Karpas-422 (cell line): Measurements from ENCODE around the gene PCDH15. TPM values are rescaled to one million over a fixed set of nuclear protein-coding genes. Genes with fewer than 3 reads are reported as not detected.

Experiments used
- DNase-seq: peaks from one replicate; pipeline ENCODE4 v3.0.0-alpha.2; 2015
- H2AFZ ChIP-seq: fragments of 200-600 bp; sonication (generic); 2 replicates; pipeline ENCODE4 v1.6.1; 2014; ENCODE audit warnings: antibody characterized with exemption, low read length, mixed read lengths
- H3K27ac ChIP-seq: fragments of 200-600 bp; sonication (generic); 2 replicates; pipeline ENCODE4 v1.5.1; 2014; ENCODE audit warnings: mild to moderate bottlenecking, low read length, moderate library complexity
- H3K27me3 ChIP-seq: fragments of 200-600 bp; sonication (generic); 2 replicates; pipeline ENCODE4 v1.6.1; 2014; ENCODE audit warnings: low read length, mixed read lengths
- H3K36me3 ChIP-seq: fragments of 200-600 bp; sonication (generic); 2 replicates; pipeline ENCODE4 v1.6.1; 2014; ENCODE audit warnings: low read length, mixed read lengths; ENCODE audit not compliant: insufficient read depth
- H3K4me1 ChIP-seq: fragments of 200-600 bp; sonication (generic); 2 replicates; pipeline ENCODE4 v1.6.1; 2014; ENCODE audit warnings: mild to moderate bottlenecking, low read length, mixed read lengths
- H3K4me2 ChIP-seq: fragments of 200-600 bp; sonication (generic); 2 replicates; pipeline ENCODE4 v1.6.1; 2014; ENCODE audit warnings: low read length, low read depth, mild to moderate bottlenecking; ENCODE audit not compliant: poor library complexity, severe bottlenecking
- H3K4me3 ChIP-seq: fragments of 200-600 bp; sonication (generic); 2 replicates; pipeline ENCODE4 v1.5.1; 2014; ENCODE audit warnings: mild to moderate bottlenecking, antibody characterized with exemption, low read length, mixed read lengths
- H3K79me2 ChIP-seq: fragments of 200-600 bp; sonication (generic); 2 replicates; pipeline ENCODE4 v1.6.1; 2014; ENCODE audit warnings: mild to moderate bottlenecking, low read length, mixed read lengths
- H3K9ac ChIP-seq: fragments of 200-600 bp; sonication (generic); 2 replicates; pipeline ENCODE4 v1.6.0; 2014; ENCODE audit warnings: low read length
- H3K9me2 ChIP-seq: fragments of 200-600 bp; sonication (generic), shearing (Covaris generic); replicated peaks from 2 replicates; pipeline ENCODE4 v1.6.0; 2014; ENCODE audit warnings: mild to moderate bottlenecking, low read length, moderate library complexity; ENCODE audit not compliant: insufficient read depth
- H3K9me3 ChIP-seq: fragments of 300-700, 200-600 bp; sonication (generic); 2 replicates; pipeline ENCODE4 v1.6.1; 2014; ENCODE audit warnings: low read length, mixed read lengths
- H4K20me1 ChIP-seq: fragments of 200-600 bp; sonication (generic); 2 replicates; pipeline ENCODE4 v1.6.1; 2014; ENCODE audit warnings: mild to moderate bottlenecking, antibody characterized with exemption, low read length, low read depth; ENCODE audit not compliant: insufficient read depth
- total RNA-seq: library from RNA; depleted of rRNA; stranded (reverse); fragments of >200 nt; shearing (Covaris generic); gene quantifications from 2 replicates; pipeline ENCODE4 v1.2.3, GENCODE V29; 2014; ENCODE audit warnings: low replicate concordance

The PCDH15 gene
- total RNA-seq, 1 experiment from 2014 or later, result not detected

GRCh38 chr10:53886325-53887300 is 914.4 kb downstream of the PCDH15 start:
- Histone ChIP-seq H3K9me2 (no peaks in the 10 kb centered on the region), H3K27me3 (no peaks in the 10 kb centered on the region)
- DNase-seq, result no peak

GRCh38 chr10:53864846-53865245 is 936.2 kb downstream of the PCDH15 start:
- Histone ChIP-seq H2AFZ (no peak overlapping the region), H3K4me3 (no peak overlapping the region), H3K9me2 (no peaks in the 10 kb centered on the region), H3K27ac (no peak overlapping the region), H4K20me1 (no peaks in the 10 kb centered on the region), H3K27me3 (no peaks in the 10 kb centered on the region), H3K4me2 (no peak overlapping the region), H3K36me3 (no peaks in the 10 kb centered on the region), H3K79me2 (no peaks in the 10 kb centered on the region), H3K4me1 (no peaks in the 10 kb centered on the region), H3K9me3 (peaks cover 10% of the 10 kb centered on the region), H3K9ac (no peak overlapping the region)
- DNase-seq, result no peak

More at GRCh38 chr10:53886325-53887300, 914.4 kb downstream of the PCDH15 start:
- no peak overlapping the region for H3K9ac ChIP-seq
- H3K27ac ChIP-seq, result no peak overlapping the region
- H3K9me3 ChIP-seq, result peaks cover 18% of the 10 kb centered on the region; the same call in 1 of the 2 replicates
- H3K36me3 ChIP-seq, result no peaks in the 10 kb centered on the region
- no peaks in the 10 kb centered on the region for H3K4me1 ChIP-seq
- H3K79me2 ChIP-seq, result no peaks in the 10 kb centered on the region
- no peaks in the 10 kb centered on the region for H4K20me1 ChIP-seq
- H2AFZ ChIP-seq, result no peak overlapping the region
- no peak overlapping the region for H3K4me3 ChIP-seq
- H3K4me2 ChIP-seq, result no peak overlapping the region

DNA sequence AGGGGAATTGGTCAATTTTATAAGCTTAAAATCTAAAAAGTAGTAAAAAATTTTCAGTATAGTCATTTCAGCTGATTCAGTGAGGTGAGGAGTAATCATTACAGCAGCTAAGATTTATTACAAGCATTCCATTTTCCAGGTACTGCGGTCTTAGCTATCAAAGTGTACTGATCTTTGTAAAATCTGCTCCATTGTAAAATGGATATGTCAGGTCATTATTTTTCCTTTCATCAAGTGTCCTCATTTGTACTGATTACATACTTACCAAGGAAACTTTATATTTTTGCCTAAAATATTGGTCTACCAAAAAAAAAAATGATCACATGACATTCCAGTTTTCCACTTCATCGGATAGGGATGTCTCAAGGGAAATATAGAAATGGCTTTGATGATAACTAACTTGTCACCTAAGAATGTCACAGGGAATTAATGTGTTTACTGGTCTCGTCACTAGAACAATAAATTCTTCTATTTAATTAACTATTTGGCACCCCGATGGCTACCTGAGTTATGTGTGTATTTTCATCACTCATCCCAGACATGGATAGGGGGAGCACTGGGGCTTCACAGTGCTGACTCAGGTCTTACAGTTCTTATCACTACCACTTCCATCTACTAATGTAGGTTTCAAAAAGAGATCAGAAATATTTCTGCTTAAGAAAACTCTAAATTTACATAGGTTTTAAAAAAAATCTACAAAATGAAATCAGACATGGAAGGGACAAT is 948.4 kb downstream of the PCDH15 start:
- no peaks in the 10 kb centered on the region for H3K27me3 ChIP-seq
- DNase-seq, result no peak
- no peaks in the 10 kb centered on the region for H3K4me1 ChIP-seq
- H3K27ac ChIP-seq, result no peak overlapping the region
- peaks cover 4% of the 10 kb centered on the region; the same call in 1 of the 2 replicates for H3K9me3 ChIP-seq
- no peaks in the 10 kb centered on the region for H3K9me2 ChIP-seq
- no peaks in the 10 kb centered on the region for H3K79me2 ChIP-seq
- no peak overlapping the region for H3K4me3 ChIP-seq
- no peak overlapping the region for H3K4me2 ChIP-seq
- no peak overlapping the region for H2AFZ ChIP-seq
- no peak overlapping the region for H3K9ac ChIP-seq
- no peaks in the 10 kb centered on the region for H3K36me3 ChIP-seq
- no peaks in the 10 kb centered on the region for H4K20me1 ChIP-seq

- no peaks in the 10 kb centered on the region for H3K4me1 ChIP-seq
- no peaks in the 10 kb centered on the region for H4K20me1 ChIP-seq
- no peaks in the 10 kb centered on the region for H3K9me2 ChIP-seq
These were observed 954.2 kb downstream of the PCDH15 start for GRCh38 chr10:53846809-53847208.

DNA sequence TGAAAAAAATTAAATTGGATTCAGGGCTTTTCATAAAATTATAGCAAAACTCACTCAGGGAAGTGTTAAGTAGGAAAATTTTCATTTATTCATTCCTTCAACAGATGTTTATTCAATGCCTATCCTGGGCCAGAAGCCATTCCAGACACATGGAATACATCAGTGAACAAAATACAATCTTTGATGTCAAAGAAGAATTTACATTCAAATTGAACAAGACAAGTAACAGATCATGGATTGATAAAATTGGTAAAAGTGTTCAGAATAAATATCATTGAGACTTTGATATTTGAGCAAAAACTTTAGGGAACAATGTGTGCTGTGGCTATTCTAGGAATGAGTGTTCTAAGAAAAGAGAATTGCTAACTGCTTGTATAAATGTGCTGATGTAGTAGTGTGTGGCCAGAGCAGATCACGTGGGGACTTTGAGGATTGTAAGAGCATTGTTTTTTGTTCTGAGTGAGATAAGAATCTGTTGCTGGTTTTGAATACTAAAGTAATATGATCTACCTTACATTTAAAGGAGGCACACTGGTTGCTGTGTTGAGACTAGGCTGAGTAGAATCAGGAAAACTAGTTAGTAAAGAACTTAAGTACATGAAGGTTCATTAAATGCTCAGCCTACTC is 957.2 kb downstream of the PCDH15 start:
- Histone ChIP-seq H3K36me3 (no peaks in the 10 kb centered on the region), H4K20me1 (no peaks in the 10 kb centered on the region), H3K27ac (no peak overlapping the region), H2AFZ (no peak overlapping the region), H3K9me2 (no peaks in the 10 kb centered on the region), H3K4me3 (no peak overlapping the region), H3K9me3 (peaks cover 31% of the 10 kb centered on the region), H3K79me2 (no peaks in the 10 kb centered on the region), H3K9ac (no peak overlapping the region), H3K27me3 (no peaks in the 10 kb centered on the region), H3K4me2 (no peak overlapping the region), H3K4me1 (no peaks in the 10 kb centered on the region)
- DNase-seq, result no peak

More at GRCh38 chr10:53846809-53847208, 954.2 kb downstream of the PCDH15 start:
- H3K36me3 ChIP-seq, result no peaks in the 10 kb centered on the region
- H3K4me3 ChIP-seq, result no peak overlapping the region
- H3K79me2 ChIP-seq, result no peaks in the 10 kb centered on the region
- no peak overlapping the region for H3K27ac ChIP-seq
- no peak overlapping the region for H3K9ac ChIP-seq
- H3K27me3 ChIP-seq, result no peaks in the 10 kb centered on the region
- no peak overlapping the region for H2AFZ ChIP-seq
- H3K4me2 ChIP-seq, result no peak overlapping the region
- no peak for DNase-seq
- H3K9me3 ChIP-seq, result peaks cover 31% of the 10 kb centered on the region

DNA sequence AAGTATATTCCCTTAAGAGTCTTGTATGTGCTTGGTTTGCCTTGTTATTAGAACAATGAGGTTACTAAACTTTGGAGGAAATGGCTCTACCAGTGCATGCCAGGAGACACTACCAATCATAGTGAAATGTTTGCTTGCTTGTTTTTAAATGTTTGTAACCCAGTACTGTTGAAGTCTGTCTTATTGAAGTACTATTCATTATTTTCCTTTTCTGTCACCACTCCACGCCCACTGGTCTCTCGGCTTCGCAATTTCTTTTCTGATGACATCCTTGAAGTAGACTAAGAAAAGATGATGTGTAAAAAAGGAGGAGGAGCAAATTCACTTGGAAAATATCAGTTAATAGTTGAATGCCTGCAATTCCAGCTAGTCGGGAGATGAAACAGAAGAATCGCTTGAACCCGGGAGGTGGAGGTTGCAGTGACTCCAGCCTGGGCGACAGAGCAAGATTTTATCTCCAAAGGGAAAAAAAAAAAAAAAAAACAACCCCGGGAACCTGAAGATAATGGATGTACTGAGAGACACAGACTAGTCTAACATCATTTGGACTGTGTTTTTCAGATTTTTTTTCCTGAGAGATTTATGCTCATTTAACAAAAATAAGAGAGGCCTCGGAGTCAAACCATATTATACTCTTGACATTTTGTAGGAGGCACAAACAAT is 959.4 kb downstream of the PCDH15 start:
- no peaks in the 10 kb centered on the region for H3K79me2 ChIP-seq
- H3K4me2 ChIP-seq, result no peak overlapping the region
- DNase-seq, result no peak
- no peaks in the 10 kb centered on the region for H3K9me2 ChIP-seq
- H3K27me3 ChIP-seq, result no peaks in the 10 kb centered on the region
- H3K36me3 ChIP-seq, result no peaks in the 10 kb centered on the region
- no peak overlapping the region for H3K27ac ChIP-seq
- no peaks in the 10 kb centered on the region for H4K20me1 ChIP-seq
- H3K4me3 ChIP-seq, result no peak overlapping the region
- peaks cover 24% of the 10 kb centered on the region; the same call in 1 of the 2 replicates for H3K9me3 ChIP-seq
- no peak overlapping the region for H2AFZ ChIP-seq
- no peaks in the 10 kb centered on the region for H3K4me1 ChIP-seq
- H3K9ac ChIP-seq, result no peak overlapping the region

GRCh38 chr10:53840653-53841052 is 960.4 kb downstream of the PCDH15 start:
- Histone ChIP-seq H3K4me1 (no peaks in the 10 kb centered on the region), H2AFZ (no peak overlapping the region), H3K36me3 (no peaks in the 10 kb centered on the region), H3K79me2 (no peaks in the 10 kb centered on the region), H3K9ac (no peak overlapping the region), H3K9me2 (no peaks in the 10 kb centered on the region), H3K27ac (no peak overlapping the region), H3K9me3 (peaks cover 22% of the 10 kb centered on the region), H3K4me3 (no peak overlapping the region), H4K20me1 (no peaks in the 10 kb centered on the region), H3K4me2 (no peak overlapping the region), H3K27me3 (no peaks in the 10 kb centered on the region)
- DNase-seq, result no peak
